GM12891 (cell line): ENCODE measurements around the gene CLEC9A.

ENCODE experiments used
- DNase-seq: peaks from one replicate; pipeline ENCODE4 v3.0.0; 2011; ENCODE audit warnings: low spot score; ENCODE audit not compliant: insufficient read length
- FAIRE-seq: peaks from 2 replicates; lab custom pipeline; 2011; peaks lifted over from hg19 to GRCh38; lab: Jason Lieb, UNC
- PAX5 ChIP-seq: IDR thresholded peaks from 2 replicates; pipeline ENCODE4 v1.6.1; 2011; ENCODE audit warnings: low read length, moderate library complexity, mild to moderate bottlenecking; ENCODE audit not compliant: insufficient read depth, severe bottlenecking
- POLR2A ChIP-seq: IDR thresholded peaks from 2 replicates; pipeline ENCODE4 v1.6.1; 2011; ENCODE audit warnings: low read depth, low read length, control low read depth
- POLR2AphosphoS5 ChIP-seq: IDR thresholded peaks from 2 replicates; pipeline ENCODE4 v1.6.1; 2011; ENCODE audit warnings: low read depth, low read length, control low read depth
- POU2F2 ChIP-seq: IDR thresholded peaks from 2 replicates; pipeline ENCODE4 v1.6.1; 2011; ENCODE audit warnings: low read depth, mild to moderate bottlenecking, control low read depth, low read length, moderate library complexity
- SPI1 ChIP-seq: IDR thresholded peaks from 2 replicates; pipeline ENCODE4 v1.6.1; 2011; ENCODE audit warnings: low read depth, low read length, control low read depth
- TAF1 ChIP-seq: IDR thresholded peaks from 2 replicates; pipeline ENCODE4 v1.6.1; 2011; ENCODE audit warnings: low read depth, low read length, control low read depth

CLEC9A gene

GRCh38 chr12:10101042-10101579, 70.6 kb downstream of the CLEC9A start:
- no peak for DNase-seq
- FAIRE-seq = no peak
- no peak for TF ChIP-seq TAF1
- no peak for TF ChIP-seq POLR2AphosphoS5
- TF ChIP-seq POLR2A = no peak
- no peak for TF ChIP-seq PAX5
- no peak for TF ChIP-seq SPI1
- no peak for TF ChIP-seq POU2F2

- DNase-seq (no peak), FAIRE-seq (no peak)
- no peak for TF ChIP-seq POU2F2
- TF ChIP-seq POLR2A = no peak
- TF ChIP-seq PAX5 = no peak
- TF ChIP-seq TAF1 = no peak
- no peak for TF ChIP-seq SPI1
- TF ChIP-seq POLR2AphosphoS5 = no peak
Observed at GRCh38 chr12:10101648-10102220, 71.3 kb downstream of the CLEC9A start.

GRCh38 chr12:10102322-10102721, 71.8 kb downstream of the CLEC9A start:
- TF ChIP-seq SPI1 (no peak), POLR2A (no peak), PAX5 (no peak), TAF1 (no peak), POLR2AphosphoS5 (no peak), POU2F2 (no peak)
- DNase-seq (no peak), FAIRE-seq (no peak)

GRCh38 chr12:10110256-10110844, 79.9 kb downstream of the CLEC9A start:
- DNase-seq = no peak
- FAIRE-seq = no peak

DNA sequence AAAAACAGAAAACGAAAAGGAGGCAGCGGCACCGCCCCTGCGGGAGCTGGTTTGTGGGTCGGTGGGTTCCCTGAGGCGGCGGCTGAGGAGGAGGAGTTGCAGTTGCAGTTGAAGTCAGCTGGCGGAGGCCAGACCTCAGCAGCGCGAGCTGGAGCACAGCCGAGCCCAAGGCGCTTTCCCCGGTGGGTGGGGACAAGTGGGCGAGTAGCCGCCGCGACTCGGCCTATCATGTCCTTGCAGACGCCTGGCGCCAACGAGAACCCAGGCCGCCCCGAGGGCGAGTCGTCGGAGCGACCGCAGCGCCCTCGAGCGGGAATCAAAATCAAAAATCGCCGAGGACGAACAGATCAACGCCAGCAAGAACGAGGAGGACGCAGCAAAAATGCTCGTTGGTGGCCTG, 81.0 kb downstream of the CLEC9A start:
- FAIRE-seq = no peak
- TF ChIP-seq SPI1 (no peak), POLR2A (no peak), POLR2AphosphoS5 (no peak), POU2F2 (no peak), PAX5 (no peak), TAF1 (no peak)
- DNase-seq = no peak

More at GRCh38 chr12:10110256-10110844, 79.9 kb downstream of the CLEC9A start:
- TF ChIP-seq POLR2A = no peak
- no peak for TF ChIP-seq POU2F2

- no peak for FAIRE-seq
- TF ChIP-seq TAF1 (no peak), POLR2AphosphoS5 (no peak), SPI1 (no peak), PAX5 (no peak), POLR2A (no peak), POU2F2 (no peak)
- DNase-seq = no peak
Observed at GRCh38 chr12:10113075-10113474, 82.6 kb downstream of the CLEC9A start.

DNA sequence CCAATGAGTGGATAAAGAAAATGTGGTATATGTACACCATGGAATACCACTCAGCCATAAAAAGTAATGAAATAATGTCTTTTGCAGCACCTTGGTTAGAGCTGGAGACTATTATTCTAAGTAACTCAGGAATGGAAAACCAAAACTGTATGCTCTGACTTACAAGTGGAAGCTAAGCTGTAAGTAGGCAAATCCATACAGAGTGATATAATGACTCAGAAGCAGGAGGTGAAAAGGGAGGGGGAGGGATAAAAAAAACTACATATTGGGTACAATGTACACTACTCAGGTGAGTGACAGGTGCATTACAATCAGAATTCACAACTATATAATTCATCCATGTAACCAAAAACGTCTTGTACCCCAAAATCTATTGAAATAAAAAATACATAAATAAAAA, 83.4 kb downstream of the CLEC9A start:
- TF ChIP-seq PAX5 = no peak
- TF ChIP-seq POLR2AphosphoS5 = no peak
- no peak for TF ChIP-seq POU2F2
- no peak for TF ChIP-seq SPI1
- no peak for TF ChIP-seq TAF1
- TF ChIP-seq POLR2A = no peak
- DNase-seq (no peak), FAIRE-seq (no peak)

- TF ChIP-seq TAF1 (no peak), PAX5 (no peak), SPI1 (no peak), POLR2AphosphoS5 (no peak), POU2F2 (no peak)
- FAIRE-seq = no peak
- no peak for DNase-seq
Observed at GRCh38 chr12:10115311-10115710, 84.8 kb downstream of the CLEC9A start.
